Mesothelial cell of epicardium (in vitro differentiated cells): Measurements from ENCODE around the gene ZNF684. TPM values are rescaled to one million over a fixed set of nuclear protein-coding genes. Genes with fewer than 3 reads are reported as not detected.
"Not testable (repeated sequence)": the region's sequence is repeated elsewhere in the genome, so short reads cannot be mapped to it uniquely, and the experiment has no call there.

Experiments
- DNase-seq, 2 experiments: peaks; one replicate each; pipeline ENCODE4 v3.0.0; 2021; ENCODE audit warnings: low spot score in 2 of 2; ENCODE audit not compliant: unreplicated experiment in 2 of 2
- H3K27ac Mint-ChIP-seq: 2 replicates; pipeline ENCODE4 v1.8.0; 2021; ENCODE audit warnings: mixed read lengths
- H3K27me3 Mint-ChIP-seq: 2 replicates; pipeline ENCODE4 v1.8.0; 2021; ENCODE audit warnings: low read depth, mixed read lengths
- H3K36me3 Mint-ChIP-seq: 2 replicates; pipeline ENCODE4 v1.8.0; 2021; ENCODE audit warnings: mixed read lengths
- H3K4me1 Mint-ChIP-seq: 2 replicates; pipeline ENCODE4 v1.8.0; 2021; ENCODE audit warnings: mixed read lengths
- H3K4me3 Mint-ChIP-seq: 2 replicates; pipeline ENCODE4 v1.8.0; 2021; ENCODE audit warnings: mild to moderate bottlenecking, moderate library complexity, mixed read lengths
- H3K9me3 Mint-ChIP-seq: 2 replicates; pipeline ENCODE4 v1.8.0; 2021; ENCODE audit warnings: mixed read lengths
- CTCF ChIP-seq: fragments of 200-600 bp; sonication (generic); IDR thresholded peaks from one replicate; pipeline ENCODE4 v1.5.0; 2021; ENCODE audit warnings: antibody characterized with exemption; ENCODE audit not compliant: unreplicated experiment
- total RNA-seq: library from RNA; stranded (reverse); gene quantifications from 3 replicates; pipeline ENCODE4 v1.2.1, GENCODE V29; 2021

Gene ZNF684
- total RNA-seq, 1 donor from 2014 or later = 6.0 TPM

DNA sequence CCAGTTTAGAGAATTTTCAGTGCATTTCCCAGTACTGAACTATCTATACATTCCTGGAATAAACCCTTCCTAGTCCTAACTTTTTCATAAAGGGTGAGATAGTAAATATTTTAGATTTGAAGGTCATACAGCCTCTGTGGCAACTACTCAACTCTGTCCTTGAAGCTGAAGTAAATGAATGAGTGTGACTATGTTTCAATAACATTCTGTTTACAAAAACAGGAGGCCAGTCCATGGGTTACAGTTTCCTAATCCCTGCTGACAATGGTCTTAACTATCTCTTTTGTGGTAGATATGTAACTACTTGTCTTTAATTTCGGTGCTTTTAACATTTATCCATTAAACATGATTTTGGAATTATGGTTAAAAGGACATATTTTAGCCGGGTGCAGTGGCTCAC, 4.3 kb downstream of the ZNF684 start:
- Mint-ChIP-seq H3K4me3 (no peak overlapping the region), H3K9me3 (peaks cover 12% of the 10 kb centered on the region), H3K27me3 (no peaks in the 10 kb centered on the region), H3K27ac (no peak overlapping the region), H3K4me1 (peaks cover 22% of the 10 kb centered on the region), H3K36me3 (peaks cover 12% of the 10 kb centered on the region)
- DNase-seq = no peak
- no peak for TF ChIP-seq CTCF

- Mint-ChIP-seq H3K36me3 (peaks cover 16% of the 10 kb centered on the region), H3K4me1 (no peaks in the 10 kb centered on the region), H3K4me3 (no peak overlapping the region), H3K27me3 (no peaks in the 10 kb centered on the region), H3K27ac (no peak overlapping the region), H3K9me3 (peaks cover 7% of the 10 kb centered on the region)
- no peak for TF ChIP-seq CTCF
- no peak for DNase-seq
Measured at GRCh38 chr1:40539338-40539737, 7.9 kb downstream of the ZNF684 start.

DNA sequence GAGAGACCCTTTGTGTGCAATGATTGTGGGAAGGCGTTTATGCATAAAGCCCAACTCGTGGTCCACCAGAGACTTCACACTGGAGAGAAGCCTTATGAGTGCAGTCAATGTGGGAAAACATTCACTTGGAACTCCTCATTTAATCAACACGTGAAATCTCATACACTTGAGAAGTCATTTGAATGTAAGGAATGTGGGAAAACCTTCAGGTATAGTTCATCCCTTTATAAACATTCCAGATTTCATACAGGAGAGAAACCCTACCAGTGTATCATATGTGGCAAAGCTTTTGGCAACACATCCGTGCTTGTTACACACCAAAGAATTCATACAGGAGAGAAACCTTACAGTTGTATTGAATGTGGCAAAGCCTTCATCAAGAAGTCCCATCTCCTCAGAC, 15.5 kb downstream of the ZNF684 start:
- Mint-ChIP-seq H3K27ac (no peak overlapping the region), H3K27me3 (peaks cover 1% of the 10 kb centered on the region), H3K36me3 (peaks cover 29% of the 10 kb centered on the region), H3K9me3 (peaks cover 23% of the 10 kb centered on the region), H3K4me1 (no peaks in the 10 kb centered on the region), H3K4me3 (no peak overlapping the region)
- no peak for TF ChIP-seq CTCF
- DNase-seq = no peak

DNA sequence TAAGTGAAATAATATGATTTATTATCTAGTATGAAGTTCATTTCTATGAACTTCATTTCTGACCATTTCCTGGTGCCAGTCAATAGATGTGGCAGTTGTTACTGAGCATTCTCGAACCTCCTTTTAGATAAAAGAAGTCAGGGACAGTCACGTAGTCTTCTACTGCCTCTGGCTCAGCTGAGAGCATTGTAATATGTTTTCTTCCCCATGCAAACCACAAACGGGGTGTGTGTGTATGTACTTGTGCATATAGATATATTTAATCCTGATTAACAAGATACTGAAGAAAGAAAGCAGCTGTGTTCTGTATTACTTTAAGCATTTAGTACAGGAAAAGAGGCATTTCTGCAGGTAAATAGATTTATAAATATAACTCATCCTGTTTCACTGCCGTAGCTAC, 21.6 kb downstream of the ZNF684 start:
- no peaks in the 10 kb centered on the region for H3K36me3 Mint-ChIP-seq

GRCh38 chr1:40554807-40555206, 23.4 kb downstream of the ZNF684 start:
- not testable (repeated sequence) for H3K9me3 Mint-ChIP-seq, H3K27me3 Mint-ChIP-seq, H3K4me1 Mint-ChIP-seq, H3K36me3 Mint-ChIP-seq, H3K4me3 Mint-ChIP-seq, DNase-seq, H3K27ac Mint-ChIP-seq

More for the DNA sequence above, 21.6 kb downstream of the ZNF684 start:
- TF ChIP-seq CTCF = no peak
- H3K27me3 Mint-ChIP-seq = peaks cover 1% of the 10 kb centered on the region
- no peak overlapping the region for H3K27ac Mint-ChIP-seq
- no peak for DNase-seq
- H3K9me3 Mint-ChIP-seq = no peaks in the 10 kb centered on the region
- no peak overlapping the region for H3K4me3 Mint-ChIP-seq
- no peaks in the 10 kb centered on the region for H3K4me1 Mint-ChIP-seq

DNA sequence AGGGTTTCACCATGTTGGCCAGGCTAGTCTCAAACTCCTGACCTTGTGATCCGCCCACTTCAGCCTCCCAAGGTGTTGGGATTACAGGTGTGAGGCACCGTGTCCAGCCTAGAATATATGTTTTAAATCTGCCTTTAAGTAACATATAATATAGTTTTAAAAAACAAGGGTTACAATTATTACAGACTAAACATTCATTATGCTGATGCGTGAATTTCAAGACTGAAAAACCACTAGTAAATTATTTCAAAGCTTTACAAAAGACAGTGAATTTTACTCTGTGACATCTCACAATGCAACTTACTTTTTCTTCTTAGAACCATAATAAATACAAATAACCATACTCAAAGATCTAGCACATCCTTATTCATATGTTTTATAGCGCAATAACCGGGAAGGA, 24.7 kb downstream of the ZNF684 start:
- no peak for DNase-seq
- no peak overlapping the region for H3K27ac Mint-ChIP-seq
- no peaks in the 10 kb centered on the region for H3K36me3 Mint-ChIP-seq
- H3K27me3 Mint-ChIP-seq = peaks cover 6% of the 10 kb centered on the region
- TF ChIP-seq CTCF = no peak
- H3K4me3 Mint-ChIP-seq = no peak overlapping the region
- peaks cover 4% of the 10 kb centered on the region for H3K9me3 Mint-ChIP-seq
- H3K4me1 Mint-ChIP-seq = no peaks in the 10 kb centered on the region

- not testable (repeated sequence) for H3K4me3 Mint-ChIP-seq, H3K27ac Mint-ChIP-seq, DNase-seq, H3K9me3 Mint-ChIP-seq, H3K36me3 Mint-ChIP-seq, H3K4me1 Mint-ChIP-seq
- peaks cover 11% of the 10 kb centered on the region for H3K27me3 Mint-ChIP-seq
Measured at GRCh38 chr1:40558241-40558640, 26.8 kb downstream of the ZNF684 start.
